B cell (primary cell): ENCODE measurements around the gene SDC1. TPM values are rescaled to one million over a fixed set of nuclear protein-coding genes. Genes with fewer than 3 reads are reported as not detected.

Source experiments
- ATAC-seq: fragments of 200-7000 bp; cut with Tn5 transposase; one replicate; pipeline ENCODE4 v1.10.0; 2021; ENCODE audit warnings: low read depth, mild to moderate bottlenecking, moderate number of reproducible peaks, moderate library complexity
- CTCF ChIA-PET: fragments of 350-600 bp; sonication (Branson Sonifier 250); formaldehyde crosslinking; loops from one replicate; lab custom pipeline; 2021; ENCODE audit warnings: antibody characterized with exemption, inconsistent platforms; lab: Charles Lee
- POLR2A ChIA-PET: fragments of 350-600 bp; sonication (Branson Sonifier 250); formaldehyde crosslinking; loops from one replicate; lab custom pipeline; 2021; ENCODE audit warnings: antibody characterized with exemption; lab: Charles Lee
- DNase-seq: peaks from one replicate; pipeline ENCODE4 v3.0.0; 2013
- H2AFZ ChIP-seq: 2 replicates; pipeline ENCODE4 v1.6.1; 2012; ENCODE audit warnings: mild to moderate bottlenecking, low read depth, low read length; ENCODE audit not compliant: insufficient read depth, poor library complexity, severe bottlenecking
- H3K27ac ChIP-seq, 2 donors: 1 replicate in 1 of 2; 2 replicates in 1 of 2; pipeline ENCODE4 v1.5.1; 2012 to 2013; ENCODE audit warnings: low read length in 2 of 2, mild to moderate bottlenecking in 2 of 2, moderate library complexity in 1 of 2
- H3K27me3 ChIP-seq, 4 experiments: fragments of 200-600 bp in 1 of 4; sonication (generic) in 1 of 4; replicated peaks in 1 of 4; 1 replicate in 2 of 4; 2 replicates in 2 of 4; pipeline versions ENCODE4 v1.6.1 to v1.7.0; 2013 to 2016; ENCODE audit warnings: low read length in 3 of 4, mild to moderate bottlenecking in 2 of 4, mixed read lengths in 1 of 4, moderate library complexity in 1 of 4; ENCODE audit not compliant: insufficient read depth in 4 of 4, control insufficient read depth in 3 of 4; ENCODE audit errors: control extremely low read depth in 1 of 4
- H3K36me3 ChIP-seq, 2 experiments: replicated peaks in 1 of 2; 1 replicate in 1 of 2; 2 replicates in 1 of 2; pipeline versions ENCODE4 v1.6.1 to v1.7.1; 2013; ENCODE audit warnings: low read length in 1 of 2; ENCODE audit not compliant: insufficient read depth in 2 of 2, control insufficient read depth in 1 of 2; ENCODE audit errors: control extremely low read depth in 1 of 2, extremely low read depth in 1 of 2
- H3K4me1 ChIP-seq, 2 donors: fragments of 200-600 bp in 1 of 2; sonication (generic) in 1 of 2; 1 replicate in 1 of 2; 2 replicates in 1 of 2; pipeline versions ENCODE4 v1.5.1 to v1.6.1; 2013 to 2017; ENCODE audit warnings: low read length in 2 of 2; ENCODE audit not compliant: control insufficient read depth in 2 of 2, insufficient read depth in 2 of 2
- H3K4me2 ChIP-seq: replicated peaks from 2 replicates; pipeline ENCODE3; 2012; ENCODE audit warnings: mild to moderate bottlenecking, low read depth, low read length; ENCODE audit not compliant: poor library complexity, severe bottlenecking
- H3K4me3 ChIP-seq, 5 experiments: fragments of 200-600 bp in 1 of 5; sonication (generic) in 1 of 5; 1 replicate in 3 of 5; 2 replicates in 2 of 5; pipeline versions ENCODE4 v1.5.1 to v1.7.0; 2011 to 2016; ENCODE audit warnings: low read length in 4 of 5, mild to moderate bottlenecking in 4 of 5, low read depth in 2 of 5, control low read depth in 1 of 5, moderate library complexity in 1 of 5; ENCODE audit not compliant: insufficient read depth in 1 of 5; ENCODE audit errors: control extremely low read depth in 1 of 5, extremely low read depth in 1 of 5
- H3K79me2 ChIP-seq: fragments of 200-600 bp; sonication (generic); one replicate; pipeline ENCODE4 v1.6.0; 2016; ENCODE audit warnings: low read length; ENCODE audit not compliant: control insufficient read depth, insufficient read depth
- H3K9ac ChIP-seq: fragments of 200-600 bp; sonication (generic); 2 replicates; pipeline ENCODE4 v1.6.1; 2017; ENCODE audit warnings: mild to moderate bottlenecking, low read length, moderate library complexity
- H3K9me3 ChIP-seq, 3 donors: one replicate each; pipeline versions ENCODE4 v1.6.1 to v1.7.1; 2013; ENCODE audit warnings: low read length in 2 of 3; ENCODE audit not compliant: control insufficient read depth in 2 of 3, insufficient read depth in 1 of 3; ENCODE audit errors: control extremely low read depth in 1 of 3
- H4K20me1 ChIP-seq: 2 replicates; pipeline ENCODE4 v1.6.0; 2012; ENCODE audit warnings: mild to moderate bottlenecking, low read length; ENCODE audit not compliant: insufficient read depth, control insufficient read depth, poor library complexity, severe bottlenecking
- H3K27ac Mint-ChIP-seq: one replicate; pipeline ENCODE4 v1.8.0; 2021; ENCODE audit warnings: mixed read lengths
- H3K27me3 Mint-ChIP-seq: one replicate; pipeline ENCODE4 v1.8.0; 2021; ENCODE audit warnings: mixed read lengths
- H3K4me1 Mint-ChIP-seq: one replicate; pipeline ENCODE4 v1.8.0; 2021; ENCODE audit warnings: mixed read lengths
- H3K4me3 Mint-ChIP-seq: one replicate; pipeline ENCODE4 v1.8.0; 2021; ENCODE audit warnings: mixed read lengths
- H3K9me3 Mint-ChIP-seq: one replicate; pipeline ENCODE4 v1.8.0; 2022; ENCODE audit warnings: mixed read lengths; ENCODE audit not compliant: insufficient read depth
- CTCF ChIP-seq: fragments of 200-600 bp; IDR thresholded peaks from one replicate; pipeline ENCODE4 v1.8.0; 2022; ENCODE audit warnings: antibody characterized with exemption, mild to moderate bottlenecking
- EZH2 ChIP-seq: IDR thresholded peaks from 2 replicates; pipeline ENCODE4 v1.6.1; 2012; ENCODE audit warnings: borderline replicate concordance, low read depth, mild to moderate bottlenecking, moderate library complexity, low read length; ENCODE audit not compliant: insufficient read depth, poor library complexity, severe bottlenecking
- WGBS: methylation state at CpG from one replicate; pipeline ENCODE4 v1.1.5; 2013; ENCODE audit warnings: missing lambda C conversion rate; ENCODE audit not compliant: insufficient coverage; 5-methylcytosine and 5-hydroxymethylcytosine counted together
- intact Hi-C: fragments of 100-400 bp; cut with micrococcal nuclease; formaldehyde crosslinking; loops from one replicate; pipeline ENCODE4 v1.10.0; 2022
- polyA plus RNA-seq: library from polyadenylated mRNA; depleted of rRNA; stranded (reverse); fragments of >200 nt; gene quantifications from 2 replicates; pipeline ENCODE4 v1.2.3, GENCODE V29; 2012
- total RNA-seq, 2 donors: library from RNA; stranded (reverse); fragments of 120-200 nt in 1 of 2; gene quantifications; 1 replicate in 1 of 2; 2 replicates in 1 of 2; pipeline versions ENCODE4 v1.2.3 to v1.2.4, GENCODE V29; 2013 to 2022

The SDC1 gene
- total and polyA plus RNA-seq, 2 donors (not counting 1 experiment from before 2014, with no cell fraction given): 0.22 TPM; not detected in 1

DNA sequence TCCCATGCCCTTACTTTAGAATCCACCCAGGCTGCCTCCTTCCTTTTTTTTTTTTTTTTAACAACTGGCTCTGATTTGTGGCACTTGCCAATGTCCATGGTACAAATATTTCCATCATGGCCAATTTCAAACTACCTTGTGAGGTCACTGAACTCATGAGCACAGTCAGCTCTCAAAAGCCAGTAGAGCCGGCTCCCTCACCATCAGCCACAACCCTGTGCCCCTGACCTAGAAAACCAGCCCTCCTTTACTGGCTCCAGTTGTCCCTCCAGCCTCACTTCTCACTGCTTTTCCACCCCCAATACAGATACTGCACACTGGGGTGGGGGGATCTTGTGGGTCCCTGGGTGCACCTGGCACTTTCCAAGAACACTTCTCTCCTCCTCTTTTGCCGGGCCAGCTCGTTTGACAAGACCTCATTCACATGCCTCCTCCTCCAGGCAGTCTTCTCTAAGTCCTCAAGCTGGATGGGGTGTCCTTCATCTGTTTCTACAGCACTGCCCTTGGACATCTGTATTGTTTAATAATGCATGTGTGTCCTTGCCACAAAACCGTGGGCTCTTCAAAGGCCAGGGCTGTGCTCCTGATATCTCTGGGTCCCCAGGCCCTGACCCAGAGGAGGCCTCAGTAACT is 35.5 kb downstream of the SDC1 start:
- no peak overlapping the region for H3K27ac ChIP-seq
- H3K27ac Mint-ChIP-seq: no peak overlapping the region
- no peak overlapping the region for H3K4me2 ChIP-seq

DNA sequence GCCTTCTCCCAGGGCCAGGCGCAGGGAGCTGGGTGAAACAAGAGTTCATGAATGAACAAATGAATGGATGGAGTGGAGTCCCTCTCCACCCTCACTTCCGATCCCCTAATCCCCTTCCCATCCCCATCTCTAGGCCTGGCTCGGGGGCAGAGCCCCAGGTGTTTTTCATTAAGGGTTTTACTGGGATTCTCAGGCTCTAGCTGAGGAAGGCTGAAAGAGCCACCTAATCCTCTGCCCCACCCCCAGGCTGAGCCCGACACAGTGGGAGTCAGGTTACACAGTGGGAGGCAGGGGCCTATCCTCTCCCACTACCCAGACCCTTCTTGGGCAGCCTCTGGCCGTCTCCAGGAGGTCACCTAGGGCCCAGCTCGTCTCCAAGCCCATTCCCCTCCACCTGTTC is 36.1 kb downstream of the SDC1 start:
- ChIA-PET POLR2A (no interaction called here), CTCF (no interaction called here)
- no peak overlapping the region for H3K27ac Mint-ChIP-seq
- intact Hi-C loops: no loop called here
- no peak for ATAC-seq
- Histone ChIP-seq H3K27ac (no peak overlapping the region), H3K4me2 (no peak overlapping the region), H3K9ac (no peak overlapping the region), H3K36me3 (no peaks in the 10 kb centered on the region), H4K20me1 (no peaks in the 10 kb centered on the region), H3K4me1 (no peaks in the 10 kb centered on the region), H3K9me3 (no peaks in the 10 kb centered on the region), H3K4me3 (no peak overlapping the region), H3K27me3 (no peaks in the 10 kb centered on the region), H2AFZ (no peak overlapping the region), H3K79me2 (no peaks in the 10 kb centered on the region)
- WGBS: 69% methylated on average over 3 of the region's 6 CpGs
- no peak for DNase-seq
- H3K4me1 Mint-ChIP-seq: no peaks in the 10 kb centered on the region
- no peaks in the 10 kb centered on the region for H3K9me3 Mint-ChIP-seq
- TF ChIP-seq CTCF (no peak), EZH2 (no peak)
- H3K4me3 Mint-ChIP-seq: no peak overlapping the region
- H3K27me3 Mint-ChIP-seq: no peaks in the 10 kb centered on the region

More for the DNA sequence above, 35.5 kb downstream of the SDC1 start:
- ChIA-PET POLR2A (no interaction called here), CTCF (no interaction called here)
- TF ChIP-seq EZH2: no peak
- TF ChIP-seq CTCF: no peak
- no peak overlapping the region for H3K4me3 Mint-ChIP-seq
- ATAC-seq (no peak), DNase-seq (no peak)
- Histone ChIP-seq H3K27me3 (no peaks in the 10 kb centered on the region), H3K9me3 (no peaks in the 10 kb centered on the region), H3K9ac (no peak overlapping the region), H3K4me1 (no peaks in the 10 kb centered on the region), H3K4me3 (no peak overlapping the region), H3K36me3 (no peaks in the 10 kb centered on the region), H4K20me1 (no peaks in the 10 kb centered on the region), H3K79me2 (no peaks in the 10 kb centered on the region), H2AFZ (no peak overlapping the region)
- no peaks in the 10 kb centered on the region for H3K4me1 Mint-ChIP-seq
- no peaks in the 10 kb centered on the region for H3K27me3 Mint-ChIP-seq
- intact Hi-C loops: no loop called here
- 92% methylated on average over 1 of the region's 4 CpGs for WGBS
- H3K9me3 Mint-ChIP-seq: no peaks in the 10 kb centered on the region
